Measurements from ENCODE around the gene SMAD7. TPM values are rescaled to one million over a fixed set of nuclear protein-coding genes. Genes with fewer than 3 reads are reported as not detected.

Gene SMAD7
- total and polyA plus RNA-seq, 10 of the 15 experiments (the other 5 are each of a cell fraction or from before 2014, with no cell fraction given): 1.3 to 22.5 (median 8.0) TPM

GRCh38 chr18:48939205-48940097 lies 11.3 kb downstream of the SMAD7 start:
- ChIA-PET RAD21 (ENCODE audit: unreplicated experiment) (interaction anchor here (0.6 to 1.9 kb wide), 8 partner anchors 8 to 292 kb away, joined by 3 to 9 read pairs (median 4); no protein-coding TSS in a partner anchor), SMC1A (ENCODE audit: uncharacterized antibody, unreplicated experiment) (interaction anchor here (1.3 to 1.9 kb wide), 4 partner anchors 14 to 138 kb away, joined by 3 to 12 read pairs (median 4); no protein-coding TSS in a partner anchor), POLR2A (interaction anchor here (0.6 to 1.0 kb wide), 3 partner anchors 8 to 13 kb away, joined by 3 to 4 read pairs (median 3); no protein-coding TSS in a partner anchor), CTCF (interaction anchor here (1.1 to 1.5 kb wide), 3 partner anchors 15 to 162 kb away, joined by 4 to 6 read pairs (median 4); no protein-coding TSS in a partner anchor)
- Histone ChIP-seq H3K4me1 (ENCODE audit: control insufficient read depth, insufficient read depth, low read length) (peaks cover 47% of the 10 kb centered on the region), H3K27me3 (replicated peaks in 1 of 2; ENCODE audit: control insufficient read depth in 2 of 2, insufficient read depth in 2 of 2, low read length in 1 of 2) (no peaks in the 10 kb centered on the region), H3K36me3 (ENCODE audit: control insufficient read depth in 2 of 2, insufficient read depth in 2 of 2, low read length in 1 of 2) (peaks cover 11% of the 10 kb centered on the region in 2 experiments), H3K9ac (ENCODE audit: control insufficient read depth, insufficient read depth, low read length) (no peak overlapping the region; the same call in none of the 2 replicates), H3K4me2 (ENCODE audit: control insufficient read depth, insufficient read depth) (peak overlapping the region; percentile 82), H3K79me2 (ENCODE audit: control insufficient read depth, insufficient read depth, low read length) (peaks cover 99% of the 10 kb centered on the region), H2AFZ (ENCODE audit: control insufficient read depth, low read depth, low read length) (no peak overlapping the region), H3K27ac (ENCODE audit: control insufficient read depth, insufficient read depth) (peak overlapping the region; percentile 63), H3K4me3 (peak overlapping the region; percentile 35; the same call in 1 of the 2 replicates), H4K20me1 (ENCODE audit: control insufficient read depth, insufficient read depth) (peaks cover 4% of the 10 kb centered on the region; the same call in 1 of the 2 replicates), H3K9me3 (replicated peaks; ENCODE audit: control insufficient read depth, insufficient read depth, low read length) (no peaks in the 10 kb centered on the region)
- ATAC-seq (no peak), FAIRE-seq (no peak), DNase-seq (ENCODE audit: low read depth, low spot score) (no peak)
- WGBS (ENCODE audit: insufficient coverage, insufficient replicate concordance, low lambda C conversion rate, missing lambda C conversion rate): 40% methylated on average over 10 of the region's 16 CpGs
- in situ Hi-C loops (cut with MboI): loop anchor here (10.0 to 25.0 kb wide), 2 partner anchors 235 to 1348 kb away; partner anchors contain the start of genes CXXC1 and MBD1
- BruUV-seq (replicated peaks): no TSS peak
- TF ChIP-seq TCF3 (IDR thresholded peaks at IDR 0.05; ENCODE audit: borderline replicate concordance, insufficient read depth, low read depth, low read length): no peak
- no peak for TF ChIP-seq HCFC1 (IDR thresholded peaks at IDR 0.05; ENCODE audit: low read length)
- TF ChIP-seq SRF (IDR thresholded peaks at IDR 0.05; ENCODE audit: low read depth in 2 of 2, low read length in 2 of 2): no peak
- no peak for TF ChIP-seq USF1 (IDR thresholded peaks at IDR 0.05; ENCODE audit: borderline replicate concordance, extremely low read length, insufficient read depth, low read depth, low read length)
- TF ChIP-seq SMAD1 (IDR thresholded peaks at IDR 0.05; ENCODE audit: low read depth, partially characterized antibody): no peak
- TF ChIP-seq ZNF622 (IDR thresholded peaks at IDR 0.05): no peak
- no peak for TF ChIP-seq PBX3 (IDR thresholded peaks at IDR 0.05; ENCODE audit: insufficient replicate concordance, low read depth, low read length)
- no peak for TF ChIP-seq YBX1 (IDR thresholded peaks at IDR 0.05)
- no peak for TF ChIP-seq LARP7 (IDR thresholded peaks at IDR 0.05)
- no peak for TF ChIP-seq JUNB (IDR thresholded peaks at IDR 0.05)
- TF ChIP-seq BRCA1 (IDR thresholded peaks at IDR 0.05; ENCODE audit: low read depth, low read length): no peak
- no peak for TF ChIP-seq ZNF687 (IDR thresholded peaks at IDR 0.05)
- TF ChIP-seq MTA2 (IDR thresholded peaks at IDR 0.05; ENCODE audit: low read depth): no peak
- TF ChIP-seq MEF2B (IDR thresholded peaks at IDR 0.05; ENCODE audit: partially characterized antibody, poor library complexity, severe bottlenecking): no peak
- intact Hi-C loops (cut with micrococcal nuclease; ENCODE audit: unreplicated experiment): loop anchor here (5.0 kb wide), 1 partner anchor 238 kb away; no protein-coding TSS in a partner anchor
